KG1 (cell line): ENCODE measurements around the gene SMARCC1.

ENCODE experiments used
- DNase-seq: peaks from one replicate; lab custom pipeline; 2025; lab: John Stamatoyannopoulos, UW

Gene SMARCC1

GRCh38 chr3:47634996-47635395, 146.7 kb downstream of the SMARCC1 start:
- DNase-seq = no peak

- no peak for DNase-seq
Observed at GRCh38 chr3:47630810-47631209, 150.9 kb downstream of the SMARCC1 start.

- DNase-seq = no peak
Observed at GRCh38 chr3:47629770-47630169, 151.9 kb downstream of the SMARCC1 start.

- DNase-seq = no peak
Observed at GRCh38 chr3:47628426-47628825, 153.3 kb downstream of the SMARCC1 start.

- DNase-seq = no peak
Observed at GRCh38 chr3:47622671-47623461, 158.8 kb downstream of the SMARCC1 start.

GRCh38 chr3:47617086-47618010, 164.3 kb downstream of the SMARCC1 start:
- no peak for DNase-seq

- no peak for DNase-seq
Observed at GRCh38 chr3:47614788-47615187, 166.9 kb downstream of the SMARCC1 start.

- DNase-seq = no peak
Observed at GRCh38 chr3:47613722-47614121, 168.0 kb downstream of the SMARCC1 start.

GRCh38 chr3:47612879-47613278, 168.8 kb downstream of the SMARCC1 start:
- no peak for DNase-seq

- no peak for DNase-seq
Observed at GRCh38 chr3:47612178-47612577, 169.5 kb downstream of the SMARCC1 start.

- no peak for DNase-seq
Observed at GRCh38 chr3:47611576-47611975, 170.1 kb downstream of the SMARCC1 start.

GRCh38 chr3:47610583-47610982, 171.1 kb downstream of the SMARCC1 start:
- DNase-seq = no peak

- DNase-seq = no peak
Observed at GRCh38 chr3:47607335-47607734, 174.4 kb downstream of the SMARCC1 start.

GRCh38 chr3:47606165-47606564, 175.5 kb downstream of the SMARCC1 start:
- no peak for DNase-seq

GRCh38 chr3:47605652-47606051, 176.0 kb downstream of the SMARCC1 start:
- no peak for DNase-seq

GRCh38 chr3:47604145-47604544, 177.5 kb downstream of the SMARCC1 start:
- DNase-seq = no peak

GRCh38 chr3:47603332-47603731, 178.4 kb downstream of the SMARCC1 start:
- DNase-seq = no peak

- DNase-seq = no peak
Observed at GRCh38 chr3:47601281-47601680, 180.4 kb downstream of the SMARCC1 start.

- no peak for DNase-seq
Observed at GRCh38 chr3:47594792-47595191, 186.9 kb downstream of the SMARCC1 start.

GRCh38 chr3:47592066-47592795, 189.5 kb downstream of the SMARCC1 start:
- DNase-seq = no peak

GRCh38 chr3:47590216-47590615, 191.5 kb downstream of the SMARCC1 start:
- DNase-seq = no peak

- DNase-seq = no peak
Observed at GRCh38 chr3:47588587-47588986, 193.1 kb downstream of the SMARCC1 start.
